Epidermal melanocyte (primary cell): ENCODE measurements around the gene GRM5.
"Not testable (repeated sequence)": the region's sequence is repeated elsewhere in the genome, so short reads cannot be mapped to it uniquely, and the experiment has no call there.

Experiments
- DNase-seq: peaks from one replicate; pipeline ENCODE4 v3.0.0; 2011; ENCODE audit warnings: low spot score; ENCODE audit not compliant: insufficient read length

Gene GRM5

GRCh38 chr11:88507771-88508417 lies 557.9 kb downstream of the GRM5 start:
- no peak for DNase-seq

GRCh38 chr11:88501541-88501940 lies 564.2 kb downstream of the GRM5 start:
- DNase-seq = no peak

- DNase-seq = no peak
Observed at GRCh38 chr11:88495836-88496235, 569.9 kb downstream of the GRM5 start.

- DNase-seq = no peak
Observed at GRCh38 chr11:88494848-88495247, 570.9 kb downstream of the GRM5 start.

- DNase-seq = no peak
Observed at GRCh38 chr11:88491674-88492073, 574.1 kb downstream of the GRM5 start.

- DNase-seq = no peak
Observed at GRCh38 chr11:88489030-88489429, 576.8 kb downstream of the GRM5 start.

GRCh38 chr11:88487646-88488045 lies 578.1 kb downstream of the GRM5 start:
- no peak for DNase-seq

GRCh38 chr11:88484873-88485621 lies 580.7 kb downstream of the GRM5 start:
- no peak for DNase-seq

- no peak for DNase-seq
Observed at GRCh38 chr11:88482871-88483301, 582.9 kb downstream of the GRM5 start.

- DNase-seq = peak; percentile 25
Observed at GRCh38 chr11:88480223-88480622, 585.6 kb downstream of the GRM5 start.

- DNase-seq = no peak
Observed at GRCh38 chr11:88478136-88478815, 587.5 kb downstream of the GRM5 start.

- DNase-seq = no peak
Observed at GRCh38 chr11:88475991-88476418, 589.8 kb downstream of the GRM5 start.

GRCh38 chr11:88474655-88475054 lies 591.1 kb downstream of the GRM5 start:
- no peak for DNase-seq

GRCh38 chr11:88469561-88470225 lies 596.1 kb downstream of the GRM5 start:
- DNase-seq = no peak

GRCh38 chr11:88464528-88464927 lies 601.3 kb downstream of the GRM5 start:
- no peak for DNase-seq

GRCh38 chr11:88463301-88463700 lies 602.5 kb downstream of the GRM5 start:
- not testable (repeated sequence) for DNase-seq

GRCh38 chr11:88458047-88458446 lies 607.7 kb downstream of the GRM5 start:
- not testable (repeated sequence) for DNase-seq

GRCh38 chr11:88455974-88456373 lies 609.8 kb downstream of the GRM5 start:
- DNase-seq = no peak

GRCh38 chr11:88454881-88455280 lies 610.9 kb downstream of the GRM5 start:
- DNase-seq = no peak
